ENCODE measurements around the gene MRPL36. TPM values are rescaled to one million over a fixed set of nuclear protein-coding genes. Genes with fewer than 3 reads are reported as not detected.

MRPL36 gene
- total RNA-seq, 1 donor from 2014 or later = 29.4 TPM

GRCh38 chr5:1824109-1824821 lies 24.6 kb upstream of the MRPL36 start:
- H3K27me3 ChIP-seq = no peaks in the 10 kb centered on the region
- TF ChIP-seq CTCF (IDR thresholded peaks at IDR 0.05) = no peak
- no peak for ATAC-seq
- H3K27ac ChIP-seq = no peak overlapping the region
- H3K4me1 ChIP-seq = no peaks in the 10 kb centered on the region
- peaks cover 19% of the 10 kb centered on the region for H3K36me3 ChIP-seq
- H3K4me3 ChIP-seq = no peak overlapping the region
- DNase-seq = no peak
- no peaks in the 10 kb centered on the region for H3K9me3 ChIP-seq
- intact Hi-C loops (cut with DNase I) = no loop called here

GRCh38 chr5:1823381-1824034 lies 23.9 kb upstream of the MRPL36 start:
- Histone ChIP-seq H3K9me3 (no peaks in the 10 kb centered on the region), H3K4me3 (no peak overlapping the region), H3K27ac (no peak overlapping the region), H3K27me3 (no peaks in the 10 kb centered on the region), H3K36me3 (peaks cover 19% of the 10 kb centered on the region), H3K4me1 (no peaks in the 10 kb centered on the region)
- no peak for ATAC-seq
- no peak for DNase-seq
- intact Hi-C loops (cut with DNase I) = no loop called here
- no peak for TF ChIP-seq CTCF (IDR thresholded peaks at IDR 0.05)

DNA sequence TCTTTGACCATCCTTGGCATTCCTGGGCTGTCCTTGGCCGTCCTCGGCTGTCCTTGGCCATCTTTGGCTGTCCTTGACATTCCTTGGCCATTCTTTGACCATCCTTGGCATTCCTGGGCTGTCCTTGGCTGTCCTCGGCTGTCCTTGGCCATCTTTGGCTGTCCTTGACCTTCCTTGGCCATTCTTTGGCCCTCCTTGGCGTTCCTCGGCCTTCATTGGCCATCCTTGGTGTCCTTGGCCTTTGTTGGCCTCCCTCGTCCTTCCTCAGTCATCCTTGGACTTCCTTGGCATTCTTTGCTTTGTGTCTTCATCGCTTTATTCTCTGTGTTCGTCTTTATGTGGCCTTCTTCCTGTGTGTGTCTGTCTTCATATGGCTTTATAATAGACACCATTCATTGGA lies 22.2 kb upstream of the MRPL36 start:
- H3K4me3 ChIP-seq = no peak overlapping the region
- H3K27me3 ChIP-seq = no peaks in the 10 kb centered on the region
- no peak overlapping the region for H3K27ac ChIP-seq
- H3K4me1 ChIP-seq = no peaks in the 10 kb centered on the region
- intact Hi-C loops (cut with DNase I) = no loop called here
- ATAC-seq (no peak), DNase-seq (no peak)
- no peak for TF ChIP-seq CTCF (IDR thresholded peaks at IDR 0.05)
- peaks cover 33% of the 10 kb centered on the region for H3K36me3 ChIP-seq
- H3K9me3 ChIP-seq = no peaks in the 10 kb centered on the region

- DNase-seq (no peak), ATAC-seq (no peak)
- intact Hi-C loops (cut with DNase I) = no loop called here
- Histone ChIP-seq H3K27me3 (no peaks in the 10 kb centered on the region), H3K36me3 (peaks cover 40% of the 10 kb centered on the region), H3K9me3 (no peaks in the 10 kb centered on the region), H3K27ac (no peak overlapping the region), H3K4me1 (no peaks in the 10 kb centered on the region), H3K4me3 (no peak overlapping the region)
- TF ChIP-seq CTCF (IDR thresholded peaks at IDR 0.05) = no peak
These were observed 21.3 kb upstream of the MRPL36 start for GRCh38 chr5:1820926-1821325.

DNA sequence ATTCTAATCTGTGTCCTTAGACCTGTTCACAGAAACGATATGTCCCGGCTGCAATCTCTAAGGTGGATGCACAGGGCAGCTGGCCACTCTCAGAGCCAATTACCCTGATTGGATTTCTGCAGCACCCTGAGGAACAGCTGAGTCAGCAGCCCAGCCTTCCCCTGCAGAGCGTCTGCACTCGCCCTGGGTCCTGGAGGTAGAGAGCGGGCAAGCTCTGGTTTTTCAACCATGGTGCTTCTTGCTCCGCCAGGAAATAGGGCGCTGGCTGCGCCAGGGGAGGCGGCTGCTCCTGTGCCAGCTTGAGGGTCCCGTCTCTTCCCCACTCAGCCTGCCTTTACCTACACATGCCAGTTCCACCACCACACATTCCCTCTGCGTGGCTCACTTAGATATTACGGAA lies 20.7 kb upstream of the MRPL36 start:
- H3K36me3 ChIP-seq = peaks cover 45% of the 10 kb centered on the region
- H3K27me3 ChIP-seq = no peaks in the 10 kb centered on the region
- no peak overlapping the region for H3K4me3 ChIP-seq
- no peak for DNase-seq
- ATAC-seq = no peak
- intact Hi-C loops (cut with DNase I) = no loop called here
- H3K9me3 ChIP-seq = no peaks in the 10 kb centered on the region
- no peak for TF ChIP-seq CTCF (IDR thresholded peaks at IDR 0.05)
- H3K27ac ChIP-seq = no peak overlapping the region
- no peaks in the 10 kb centered on the region for H3K4me1 ChIP-seq
